Stimulated activated naive CD8-positive, alpha-beta T cell treated with anti-CD3 and anti-CD28 coated beads, Interleukin-15, Interleukin-2, amounts not matched to agents 100 ng/mL and 50 ng/mL, for 24 hours (primary cell): ENCODE measurements around the gene AWAT1.
"Not testable (repeated sequence)": the region's sequence is repeated elsewhere in the genome, so short reads cannot be mapped to it uniquely, and the experiment has no call there.

Experiments used
- H3K27ac Mint-ChIP-seq: one replicate; pipeline ENCODE4 v1.8.0; 2021; ENCODE audit warnings: mild to moderate bottlenecking, mixed read lengths
- H3K27me3 Mint-ChIP-seq: one replicate; pipeline ENCODE4 v1.8.0; 2021; ENCODE audit warnings: mixed read lengths
- H3K36me3 Mint-ChIP-seq: one replicate; pipeline ENCODE4 v1.8.0; 2021; ENCODE audit warnings: low read depth, mixed read lengths
- H3K4me1 Mint-ChIP-seq: one replicate; pipeline ENCODE4 v1.8.0; 2021; ENCODE audit warnings: low read depth, mixed read lengths
- H3K4me3 Mint-ChIP-seq: one replicate; pipeline ENCODE4 v1.8.0; 2021; ENCODE audit warnings: mild to moderate bottlenecking, mixed read lengths
- H3K9me3 Mint-ChIP-seq: one replicate; pipeline ENCODE4 v1.8.0; 2021; ENCODE audit warnings: mixed read lengths

Gene AWAT1

DNA sequence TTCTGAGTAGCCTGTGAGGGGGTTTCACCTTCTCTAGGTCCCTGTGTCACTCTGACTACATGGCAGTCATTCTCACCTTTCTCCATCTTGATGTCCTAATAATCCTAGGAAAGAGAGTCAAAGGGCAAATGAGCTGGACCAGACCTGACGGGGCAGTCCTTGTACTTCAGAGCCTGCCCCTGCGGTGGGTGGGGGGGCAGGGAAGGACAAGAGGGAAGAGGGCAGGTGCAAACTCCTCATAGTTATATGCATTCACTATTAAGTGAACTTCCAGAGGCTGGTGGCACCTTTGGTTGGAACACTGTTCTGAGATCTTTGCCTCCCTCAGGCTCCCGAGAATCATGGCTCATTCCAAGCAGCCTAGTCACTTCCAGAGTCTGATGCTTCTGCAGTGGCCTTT lies at the start of gene AWAT1:
TSS of gene AWAT1 (plus strand) at position 301 of the 400 bp plus-strand sequence. CDS start at position 342, 41 bp downstream.
- Mint-ChIP-seq H3K4me3 (peak within 1 kb of the TSS; percentile 39), H3K36me3 (peaks cover 4% of the 10 kb centered on the region), H3K9me3 (no peaks in the 10 kb centered on the region), H3K27me3 (peaks cover 3% of the 10 kb centered on the region), H3K4me1 (peaks cover 54% of the 10 kb centered on the region), H3K27ac (peak within 1 kb of the TSS; percentile 79)

DNA sequence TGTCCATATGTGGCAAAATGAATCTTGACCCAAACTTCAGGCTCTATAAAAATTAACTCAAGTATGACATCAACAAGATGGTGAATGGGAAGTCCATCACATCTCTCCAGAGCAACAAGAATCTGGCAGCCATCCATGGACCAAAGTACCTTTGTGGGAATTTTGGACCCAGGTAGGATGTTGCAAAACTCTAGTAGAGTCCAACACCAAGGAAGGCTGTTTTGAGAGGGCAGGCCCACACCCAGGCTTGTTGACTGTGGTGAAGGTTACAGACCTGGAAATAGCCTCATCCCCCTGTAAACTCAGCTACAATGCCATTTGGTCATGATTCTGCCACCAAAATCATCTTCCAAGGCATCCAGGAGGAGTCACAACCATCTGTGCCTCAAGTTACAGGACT lies 44.2 kb upstream of the AWAT1 start:
- peaks cover 7% of the 10 kb centered on the region for H3K9me3 Mint-ChIP-seq
- H3K4me3 Mint-ChIP-seq: no peak overlapping the region
- H3K36me3 Mint-ChIP-seq: no peaks in the 10 kb centered on the region
- H3K4me1 Mint-ChIP-seq: no peaks in the 10 kb centered on the region
- no peak overlapping the region for H3K27ac Mint-ChIP-seq
- no peaks in the 10 kb centered on the region for H3K27me3 Mint-ChIP-seq

- no peak overlapping the region for H3K27ac Mint-ChIP-seq
- peaks cover 7% of the 10 kb centered on the region for H3K27me3 Mint-ChIP-seq
- no peak overlapping the region for H3K4me3 Mint-ChIP-seq
- peaks cover 6% of the 10 kb centered on the region for H3K4me1 Mint-ChIP-seq
- H3K36me3 Mint-ChIP-seq: no peaks in the 10 kb centered on the region
- H3K9me3 Mint-ChIP-seq: no peaks in the 10 kb centered on the region
Measured at GRCh38 chrX:70196961-70197720, 37.3 kb upstream of the AWAT1 start.

GRCh38 chrX:70201732-70202131 lies 32.7 kb upstream of the AWAT1 start:
- Mint-ChIP-seq H3K4me1 (peaks cover 6% of the 10 kb centered on the region), H3K36me3 (no peaks in the 10 kb centered on the region), H3K27me3 (peaks cover 7% of the 10 kb centered on the region), H3K27ac (no peak overlapping the region), H3K4me3 (no peak overlapping the region), H3K9me3 (no peaks in the 10 kb centered on the region)

DNA sequence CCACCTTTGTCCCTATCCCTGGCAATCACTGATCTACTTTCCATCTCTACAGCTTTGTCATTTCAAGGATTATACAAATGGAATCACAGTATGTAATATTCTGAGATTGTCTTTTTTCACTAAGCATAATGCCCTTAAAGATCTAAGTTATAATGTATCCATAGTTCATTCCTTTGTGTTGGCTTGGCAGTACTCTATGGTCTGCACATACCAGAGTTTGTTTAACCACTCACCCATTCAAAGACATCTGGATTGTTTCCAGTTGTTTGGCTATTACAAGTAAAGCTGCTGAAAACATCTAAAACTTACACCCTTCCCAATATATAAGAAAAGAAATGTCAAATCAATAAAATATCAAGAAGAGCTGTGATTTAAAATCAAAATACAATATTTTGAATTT lies 26.0 kb upstream of the AWAT1 start:
- H3K4me1 Mint-ChIP-seq: no peaks in the 10 kb centered on the region
- H3K36me3 Mint-ChIP-seq: no peaks in the 10 kb centered on the region
- H3K27me3 Mint-ChIP-seq: no peaks in the 10 kb centered on the region
- H3K27ac Mint-ChIP-seq: no peak overlapping the region
- no peaks in the 10 kb centered on the region for H3K9me3 Mint-ChIP-seq
- H3K4me3 Mint-ChIP-seq: no peak overlapping the region

DNA sequence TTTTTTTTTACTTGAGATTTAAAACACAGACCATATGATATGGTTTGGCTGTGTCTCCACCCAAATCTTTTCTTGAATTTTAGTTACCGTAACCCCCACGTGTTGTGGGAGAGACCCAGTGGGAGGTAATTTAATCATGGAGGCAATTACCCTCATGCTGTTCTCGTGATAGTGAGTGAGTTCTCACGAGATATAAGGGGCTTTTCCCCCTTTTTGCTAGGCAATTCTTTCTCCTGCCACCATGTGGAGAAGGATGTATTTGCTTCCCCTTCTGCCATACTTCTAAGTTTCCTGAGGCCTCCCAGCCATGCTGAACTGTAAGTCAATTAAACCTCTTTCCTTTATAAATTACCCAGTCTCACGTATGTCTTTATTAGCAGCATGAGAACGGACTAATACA lies 24.9 kb upstream of the AWAT1 start:
- not testable (repeated sequence) for H3K36me3 Mint-ChIP-seq, H3K4me1 Mint-ChIP-seq

GRCh38 chrX:70219938-70220764 lies 14.3 kb upstream of the AWAT1 start:
- no peaks in the 10 kb centered on the region for H3K27me3 Mint-ChIP-seq
- no peak overlapping the region for H3K27ac Mint-ChIP-seq
- H3K9me3 Mint-ChIP-seq: no peaks in the 10 kb centered on the region
- H3K4me3 Mint-ChIP-seq: no peak overlapping the region
- no peaks in the 10 kb centered on the region for H3K4me1 Mint-ChIP-seq
- no peaks in the 10 kb centered on the region for H3K36me3 Mint-ChIP-seq

More for the DNA sequence above, 24.9 kb upstream of the AWAT1 start:
- not testable (repeated sequence) for H3K4me3 Mint-ChIP-seq, H3K27ac Mint-ChIP-seq, H3K9me3 Mint-ChIP-seq, H3K27me3 Mint-ChIP-seq

DNA sequence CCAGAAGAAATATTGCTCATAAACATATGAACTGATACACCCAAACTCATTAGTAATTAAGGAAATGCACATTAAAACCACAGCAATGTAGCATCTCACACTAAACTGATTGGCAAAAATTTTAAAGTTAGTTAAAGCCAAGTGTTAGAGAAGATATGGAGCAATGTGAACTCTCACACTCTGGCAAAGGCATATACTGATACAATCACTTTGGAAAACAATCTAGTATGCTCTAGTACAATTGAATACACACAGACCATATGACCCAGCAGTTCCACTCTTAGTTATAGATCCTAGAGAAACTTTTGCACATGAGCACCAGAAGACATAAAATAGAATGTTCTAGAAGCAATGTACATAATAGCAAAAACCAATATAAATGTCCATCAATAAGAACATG lies 8.4 kb upstream of the AWAT1 start:
- no peaks in the 10 kb centered on the region for H3K9me3 Mint-ChIP-seq
- H3K36me3 Mint-ChIP-seq: no peaks in the 10 kb centered on the region
- no peaks in the 10 kb centered on the region for H3K27me3 Mint-ChIP-seq
- no peak overlapping the region for H3K4me3 Mint-ChIP-seq
- no peak overlapping the region for H3K27ac Mint-ChIP-seq
- no peaks in the 10 kb centered on the region for H3K4me1 Mint-ChIP-seq

DNA sequence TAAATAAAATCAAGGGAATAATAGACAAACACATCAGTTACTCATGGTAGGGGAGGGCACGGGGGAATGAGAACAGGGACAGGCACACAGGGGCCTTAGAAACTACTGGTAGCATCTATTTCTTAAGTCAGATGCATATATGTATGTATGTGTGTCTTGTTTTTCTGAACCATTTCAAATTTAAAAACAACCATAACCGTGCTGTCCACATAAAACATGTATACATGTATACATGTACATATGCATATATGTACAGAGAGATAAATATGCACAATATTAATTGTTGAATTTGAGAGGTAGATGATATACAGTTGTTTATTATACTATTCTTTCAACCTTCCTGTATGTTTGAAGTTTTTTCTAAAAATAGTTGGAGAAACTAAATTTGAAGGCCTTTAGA lies 7.8 kb upstream of the AWAT1 start:
- Mint-ChIP-seq H3K9me3 (no peaks in the 10 kb centered on the region), H3K27me3 (no peaks in the 10 kb centered on the region), H3K36me3 (no peaks in the 10 kb centered on the region), H3K4me1 (peaks cover 5% of the 10 kb centered on the region), H3K4me3 (no peak overlapping the region), H3K27ac (no peak overlapping the region)

- Mint-ChIP-seq H3K4me3 (peak overlapping the region; percentile 52), H3K4me1 (peaks cover 39% of the 10 kb centered on the region), H3K36me3 (peaks cover 4% of the 10 kb centered on the region), H3K27me3 (peaks cover 3% of the 10 kb centered on the region), H3K27ac (peak overlapping the region; percentile 82), H3K9me3 (no peaks in the 10 kb centered on the region)
Measured at GRCh38 chrX:70231666-70232065, 2.8 kb upstream of the AWAT1 start.

- Mint-ChIP-seq H3K4me1 (peaks cover 32% of the 10 kb centered on the region), H3K9me3 (no peaks in the 10 kb centered on the region), H3K27ac (no peak overlapping the region)
Measured at GRCh38 chrX:70240751-70241150, 6.3 kb downstream of the AWAT1 start.

GRCh38 chrX:70241501-70241900 lies 7.0 kb downstream of the AWAT1 start:
- peaks cover 29% of the 10 kb centered on the region for H3K4me1 Mint-ChIP-seq
- no peaks in the 10 kb centered on the region for H3K36me3 Mint-ChIP-seq
- no peaks in the 10 kb centered on the region for H3K9me3 Mint-ChIP-seq
- H3K4me3 Mint-ChIP-seq: no peak overlapping the region
- H3K27me3 Mint-ChIP-seq: no peaks in the 10 kb centered on the region
- peak overlapping the region; percentile 47 for H3K27ac Mint-ChIP-seq

More at GRCh38 chrX:70240751-70241150, 6.3 kb downstream of the AWAT1 start:
- H3K27me3 Mint-ChIP-seq: no peaks in the 10 kb centered on the region
- no peak overlapping the region for H3K4me3 Mint-ChIP-seq
- H3K36me3 Mint-ChIP-seq: no peaks in the 10 kb centered on the region

DNA sequence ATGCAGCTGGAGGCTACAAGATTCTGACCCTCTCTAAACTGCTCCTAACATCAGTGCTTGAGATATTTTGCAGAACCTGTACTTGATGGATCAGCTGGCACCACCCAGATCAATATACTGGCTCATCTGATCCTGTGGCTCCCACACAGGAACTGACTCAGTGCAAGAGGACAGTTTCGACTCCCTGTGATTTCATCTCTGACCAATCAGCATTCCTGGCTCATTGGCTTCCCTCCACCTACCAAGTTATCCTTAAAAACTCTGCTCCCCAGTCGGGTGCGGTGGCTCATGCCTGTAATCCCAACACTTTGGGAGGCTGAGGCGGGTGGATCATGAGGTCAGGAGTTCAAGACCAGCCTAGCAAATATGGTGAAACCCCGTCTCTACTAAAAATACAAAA lies 9.1 kb downstream of the AWAT1 start:
- not testable (repeated sequence) for H3K4me3 Mint-ChIP-seq, H3K27me3 Mint-ChIP-seq, H3K36me3 Mint-ChIP-seq, H3K9me3 Mint-ChIP-seq, H3K27ac Mint-ChIP-seq
- peaks cover 12% of the 10 kb centered on the region for H3K4me1 Mint-ChIP-seq

- H3K27ac Mint-ChIP-seq: no peak overlapping the region
- no peaks in the 10 kb centered on the region for H3K27me3 Mint-ChIP-seq
- H3K4me3 Mint-ChIP-seq: no peak overlapping the region
- peaks cover 12% of the 10 kb centered on the region for H3K4me1 Mint-ChIP-seq
- no peaks in the 10 kb centered on the region for H3K36me3 Mint-ChIP-seq
- no peaks in the 10 kb centered on the region for H3K9me3 Mint-ChIP-seq
Measured at GRCh38 chrX:70244881-70245280, 10.4 kb downstream of the AWAT1 start.

- H3K4me1 Mint-ChIP-seq: peaks cover 5% of the 10 kb centered on the region
- H3K27me3 Mint-ChIP-seq: no peaks in the 10 kb centered on the region
- H3K4me3 Mint-ChIP-seq: no peak overlapping the region
- no peaks in the 10 kb centered on the region for H3K9me3 Mint-ChIP-seq
- no peak overlapping the region for H3K27ac Mint-ChIP-seq
- H3K36me3 Mint-ChIP-seq: no peaks in the 10 kb centered on the region
Measured at GRCh38 chrX:70247252-70247651, 12.8 kb downstream of the AWAT1 start.
